GM23338 (cell line): ENCODE data around the gene SLC8A3. TPM values are rescaled to one million over a fixed set of nuclear protein-coding genes. Genes with fewer than 3 reads are reported as not detected.

Experiments used
- ATAC-seq: fragments of 200-7000 bp; cut with Tn5 transposase; 3 replicates; pipeline ENCODE4 v1.9.1; 2020
- DNase-seq: peaks from one replicate; pipeline ENCODE4 v3.0.0-alpha.2; 2015; ENCODE audit warnings: low spot score
- H2AFZ ChIP-seq: fragments of 200-600 bp; sonication (generic); 2 replicates; pipeline ENCODE4 v1.8.0; 2016; ENCODE audit warnings: antibody characterized with exemption, mild to moderate bottlenecking, moderate library complexity
- H3F3A ChIP-seq: fragments of 200-600 bp; sonication (generic); replicated peaks from 2 replicates; pipeline ENCODE4 v1.8.0; 2017; ENCODE audit warnings: antibody characterized with exemption, mixed run types, low read depth
- H3K27ac ChIP-seq: fragments of 200-600 bp; sonication (generic); 2 replicates; pipeline ENCODE4 v1.6.1; 2016; ENCODE audit warnings: low read depth
- H3K27me3 ChIP-seq: fragments of 200-600 bp; sonication (generic); 2 replicates; pipeline ENCODE4 v1.8.0; 2016; ENCODE audit warnings: mild to moderate bottlenecking, mixed run types, moderate library complexity; ENCODE audit not compliant: insufficient read depth
- H3K36me3 ChIP-seq: fragments of 200-600 bp; sonication (generic); 2 replicates; pipeline ENCODE4 v1.8.0; 2016; ENCODE audit warnings: mild to moderate bottlenecking; ENCODE audit not compliant: insufficient read depth
- H3K4me1 ChIP-seq: fragments of 200-600 bp; sonication (generic); 2 replicates; pipeline ENCODE4 v1.8.0; 2016; ENCODE audit warnings: mild to moderate bottlenecking, moderate library complexity; ENCODE audit not compliant: insufficient read depth
- H3K4me2 ChIP-seq: fragments of 200-600 bp; sonication (generic); 2 replicates; pipeline ENCODE4 v1.7.1; 2017; ENCODE audit warnings: mixed run types
- H3K4me3 ChIP-seq: fragments of 200-600 bp; sonication (generic); 2 replicates; pipeline ENCODE4 v1.6.1; 2016; ENCODE audit warnings: mixed run types
- H3K79me2 ChIP-seq: fragments of 200-600 bp; sonication (generic); replicated peaks from 2 replicates; pipeline ENCODE4 v1.8.0; 2017; ENCODE audit warnings: mild to moderate bottlenecking; ENCODE audit not compliant: insufficient read depth
- H3K9me2 ChIP-seq: fragments of 200-600 bp; sonication (generic); 2 replicates; pipeline ENCODE4 v1.8.0; 2017; ENCODE audit not compliant: insufficient read depth
- H4K20me1 ChIP-seq: fragments of 200-600 bp; sonication (generic); replicated peaks from 2 replicates; pipeline ENCODE4 v1.8.0; 2017; ENCODE audit warnings: mild to moderate bottlenecking; ENCODE audit not compliant: insufficient read depth
- H3K27ac Mint-ChIP-seq: 2 replicates; pipeline ENCODE4 v1.8.0; 2020; ENCODE audit warnings: inconsistent platforms, mild to moderate bottlenecking, moderate library complexity, mixed read lengths
- H3K27me3 Mint-ChIP-seq: 3 replicates; pipeline ENCODE4 v1.8.0; 2022; ENCODE audit warnings: low read depth, mild to moderate bottlenecking, moderate library complexity, mixed read lengths, inconsistent platforms; ENCODE audit not compliant: insufficient read depth, poor library complexity
- H3K36me3 Mint-ChIP-seq: 3 replicates; pipeline ENCODE4 v1.8.0; 2021; ENCODE audit warnings: low read depth, mild to moderate bottlenecking, inconsistent platforms, moderate library complexity, mixed read lengths
- H3K4me1 Mint-ChIP-seq: 3 replicates; pipeline ENCODE4 v1.8.0; 2020; ENCODE audit warnings: mild to moderate bottlenecking, inconsistent platforms, mixed read lengths
- H3K4me3 Mint-ChIP-seq: 3 replicates; pipeline ENCODE4 v1.8.0; 2021; ENCODE audit warnings: moderate library complexity, mild to moderate bottlenecking, inconsistent platforms, mixed read lengths
- H3K9me3 Mint-ChIP-seq: 3 replicates; pipeline ENCODE4 v1.8.0; 2020; ENCODE audit warnings: moderate library complexity, mild to moderate bottlenecking, inconsistent platforms, mixed read lengths
- CREB1 ChIP-seq: fragments of 250-450 bp; sonication (Bioruptor Pico); IDR thresholded peaks from 2 replicates; pipeline ENCODE4 v1.5.0; 2020; ENCODE audit warnings: low read depth, mild to moderate bottlenecking, moderate library complexity
- EZH2 ChIP-seq: fragments of 200-600 bp; sonication (generic); IDR thresholded peaks from one replicate; pipeline ENCODE4 v1.8.0; 2017; ENCODE audit warnings: antibody characterized with exemption, mild to moderate bottlenecking, low read depth; ENCODE audit not compliant: unreplicated experiment
- EZH2phosphoT487 ChIP-seq: fragments of 200-600 bp; sonication (generic); IDR thresholded peaks from one replicate; pipeline ENCODE4 v1.8.1; 2018; ENCODE audit warnings: antibody characterized with exemption; ENCODE audit not compliant: unreplicated experiment
- JUNB ChIP-seq: IDR thresholded peaks from one replicate; pipeline ENCODE4 v1.6.1; 2016; ENCODE audit warnings: antibody characterized with exemption; ENCODE audit not compliant: unreplicated experiment
- ZNF114 ChIP-seq: fragments of 250-450 bp; sonication (Bioruptor Pico); IDR thresholded peaks from 2 replicates; pipeline ENCODE4 v1.5.0; 2020; ENCODE audit warnings: mild to moderate bottlenecking, moderate library complexity
- polyA plus RNA-seq: library from polyadenylated mRNA; unstranded; fragments of >200 nt; fragmentation: Nextera tagmentation; extraction: Ambion mirVana; gene quantifications from 2 replicates; pipeline ENCODE4 v1.2.1, GENCODE V29; 2016
- total RNA-seq: library from RNA; depleted of rRNA; stranded (reverse); fragments of >200 nt; shearing (Covaris generic); gene quantifications from 2 replicates; pipeline ENCODE4 v1.2.3, GENCODE V29; 2014
- TF ChIP-seq, protein P1 (sequence below): IDR thresholded peaks from one replicate; pipeline ENCODE4 v1.6.1; 2018; ENCODE audit warnings: antibody characterized with exemption; ENCODE audit not compliant: unreplicated experiment
- TF ChIP-seq, protein P2 (sequence below), 2 experiments: fragments of 200-600 bp in 1 of 2; sonication (generic) in 1 of 2; conservative IDR thresholded peaks; 2 replicates each; pipeline versions ENCODE4 v1.5.1 to v1.6.1; 2016 to 2017; ENCODE audit warnings: antibody characterized with exemption in 2 of 2, low read depth in 2 of 2, mild to moderate bottlenecking in 2 of 2, moderate library complexity in 1 of 2
- TF ChIP-seq, protein P3 (sequence below): fragments of 250-450 bp; sonication (Bioruptor Pico); IDR thresholded peaks from 2 replicates; pipeline ENCODE4 v1.5.0; 2020; ENCODE audit warnings: mild to moderate bottlenecking, moderate library complexity

Gene SLC8A3
- total and polyA plus RNA-seq, 2 experiments from 2014 or later, result 0.82 to 2.0 TPM

DNA sequence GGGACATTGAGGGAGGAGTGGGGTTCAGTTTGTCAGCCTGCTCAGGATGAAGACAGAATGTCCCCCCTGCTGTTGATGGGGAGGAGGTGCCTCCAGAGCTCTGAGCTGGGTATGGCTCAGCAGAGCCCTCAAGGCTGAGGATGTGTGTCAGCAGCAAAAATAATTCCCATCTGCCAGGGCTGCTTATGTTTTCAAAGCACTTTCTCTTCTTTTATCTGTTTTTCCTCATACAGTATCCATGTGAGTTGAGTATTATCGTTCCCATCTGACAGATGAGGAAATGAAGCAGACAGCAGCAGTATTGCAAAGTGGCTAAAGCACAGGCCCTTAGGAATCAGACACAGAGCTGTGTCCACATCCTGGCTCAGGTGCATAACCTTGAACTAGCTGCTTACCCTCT lies 94.1 kb downstream of the SLC8A3 start (continued):
- TF ChIP-seq, protein P1, sequence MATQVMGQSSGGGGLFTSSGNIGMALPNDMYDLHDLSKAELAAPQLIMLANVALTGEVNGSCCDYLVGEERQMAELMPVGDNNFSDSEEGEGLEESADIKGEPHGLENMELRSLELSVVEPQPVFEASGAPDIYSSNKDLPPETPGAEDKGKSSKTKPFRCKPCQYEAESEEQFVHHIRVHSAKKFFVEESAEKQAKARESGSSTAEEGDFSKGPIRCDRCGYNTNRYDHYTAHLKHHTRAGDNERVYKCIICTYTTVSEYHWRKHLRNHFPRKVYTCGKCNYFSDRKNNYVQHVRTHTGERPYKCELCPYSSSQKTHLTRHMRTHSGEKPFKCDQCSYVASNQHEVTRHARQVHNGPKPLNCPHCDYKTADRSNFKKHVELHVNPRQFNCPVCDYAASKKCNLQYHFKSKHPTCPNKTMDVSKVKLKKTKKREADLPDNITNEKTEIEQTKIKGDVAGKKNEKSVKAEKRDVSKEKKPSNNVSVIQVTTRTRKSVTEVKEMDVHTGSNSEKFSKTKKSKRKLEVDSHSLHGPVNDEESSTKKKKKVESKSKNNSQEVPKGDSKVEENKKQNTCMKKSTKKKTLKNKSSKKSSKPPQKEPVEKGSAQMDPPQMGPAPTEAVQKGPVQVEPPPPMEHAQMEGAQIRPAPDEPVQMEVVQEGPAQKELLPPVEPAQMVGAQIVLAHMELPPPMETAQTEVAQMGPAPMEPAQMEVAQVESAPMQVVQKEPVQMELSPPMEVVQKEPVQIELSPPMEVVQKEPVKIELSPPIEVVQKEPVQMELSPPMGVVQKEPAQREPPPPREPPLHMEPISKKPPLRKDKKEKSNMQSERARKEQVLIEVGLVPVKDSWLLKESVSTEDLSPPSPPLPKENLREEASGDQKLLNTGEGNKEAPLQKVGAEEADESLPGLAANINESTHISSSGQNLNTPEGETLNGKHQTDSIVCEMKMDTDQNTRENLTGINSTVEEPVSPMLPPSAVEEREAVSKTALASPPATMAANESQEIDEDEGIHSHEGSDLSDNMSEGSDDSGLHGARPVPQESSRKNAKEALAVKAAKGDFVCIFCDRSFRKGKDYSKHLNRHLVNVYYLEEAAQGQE, result no peak
- TF ChIP-seq EZH2, result no peak
- no peak for TF ChIP-seq CREB1 (CRISPR knock-in tag)

DNA sequence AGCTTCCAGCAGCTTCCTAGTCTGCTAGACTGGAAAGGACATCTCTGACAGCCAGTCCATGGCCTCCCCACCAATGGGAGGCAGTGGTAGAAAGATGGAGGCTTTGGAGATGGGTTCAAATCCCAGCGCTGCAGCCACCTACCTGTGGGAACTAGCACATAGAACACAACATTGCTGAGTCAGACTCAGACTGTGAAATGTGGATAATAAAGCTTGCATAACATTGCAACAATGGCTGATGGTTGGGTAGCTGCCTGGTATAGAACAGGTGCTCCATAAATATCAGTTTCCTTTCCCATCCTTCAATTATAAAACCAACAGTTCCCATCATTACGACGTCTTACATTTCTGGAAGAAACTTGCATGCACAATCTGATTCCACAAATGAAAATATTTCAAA lies 94.6 kb downstream of the SLC8A3 start:
- H3K4me3 Mint-ChIP-seq, result no peak overlapping the region
- Histone ChIP-seq H3K27me3 (no peaks in the 10 kb centered on the region), H3K4me1 (peaks cover 2% of the 10 kb centered on the region), H3K4me3 (no peak overlapping the region), H3K4me2 (no peak overlapping the region), H3F3A (no peaks in the 10 kb centered on the region), H2AFZ (no peak overlapping the region), H4K20me1 (no peaks in the 10 kb centered on the region), H3K27ac (no peak overlapping the region), H3K36me3 (no peaks in the 10 kb centered on the region), H3K9me2 (peaks cover 9% of the 10 kb centered on the region; the same call in 1 of the 2 replicates), H3K79me2 (no peaks in the 10 kb centered on the region)
- no peaks in the 10 kb centered on the region for H3K36me3 Mint-ChIP-seq
- peaks cover 19% of the 10 kb centered on the region for H3K4me1 Mint-ChIP-seq
- ATAC-seq (no peak), DNase-seq (no peak)
- H3K27me3 Mint-ChIP-seq, result no peaks in the 10 kb centered on the region
- H3K9me3 Mint-ChIP-seq, result no peaks in the 10 kb centered on the region
- no peak overlapping the region for H3K27ac Mint-ChIP-seq
- TF ChIP-seq CREB1 (CRISPR knock-in tag) (no peak), JUNB (no peak), ZNF114 (CRISPR knock-in tag) (no peak), EZH2phosphoT487 (no peak)
- TF ChIP-seq, protein P2, sequence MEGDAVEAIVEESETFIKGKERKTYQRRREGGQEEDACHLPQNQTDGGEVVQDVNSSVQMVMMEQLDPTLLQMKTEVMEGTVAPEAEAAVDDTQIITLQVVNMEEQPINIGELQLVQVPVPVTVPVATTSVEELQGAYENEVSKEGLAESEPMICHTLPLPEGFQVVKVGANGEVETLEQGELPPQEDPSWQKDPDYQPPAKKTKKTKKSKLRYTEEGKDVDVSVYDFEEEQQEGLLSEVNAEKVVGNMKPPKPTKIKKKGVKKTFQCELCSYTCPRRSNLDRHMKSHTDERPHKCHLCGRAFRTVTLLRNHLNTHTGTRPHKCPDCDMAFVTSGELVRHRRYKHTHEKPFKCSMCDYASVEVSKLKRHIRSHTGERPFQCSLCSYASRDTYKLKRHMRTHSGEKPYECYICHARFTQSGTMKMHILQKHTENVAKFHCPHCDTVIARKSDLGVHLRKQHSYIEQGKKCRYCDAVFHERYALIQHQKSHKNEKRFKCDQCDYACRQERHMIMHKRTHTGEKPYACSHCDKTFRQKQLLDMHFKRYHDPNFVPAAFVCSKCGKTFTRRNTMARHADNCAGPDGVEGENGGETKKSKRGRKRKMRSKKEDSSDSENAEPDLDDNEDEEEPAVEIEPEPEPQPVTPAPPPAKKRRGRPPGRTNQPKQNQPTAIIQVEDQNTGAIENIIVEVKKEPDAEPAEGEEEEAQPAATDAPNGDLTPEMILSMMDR (conservative IDR thresholded peaks at IDR 0.05; ENCODE audit: low read depth in 2 of 2), result no peak
- TF ChIP-seq, protein P3, sequence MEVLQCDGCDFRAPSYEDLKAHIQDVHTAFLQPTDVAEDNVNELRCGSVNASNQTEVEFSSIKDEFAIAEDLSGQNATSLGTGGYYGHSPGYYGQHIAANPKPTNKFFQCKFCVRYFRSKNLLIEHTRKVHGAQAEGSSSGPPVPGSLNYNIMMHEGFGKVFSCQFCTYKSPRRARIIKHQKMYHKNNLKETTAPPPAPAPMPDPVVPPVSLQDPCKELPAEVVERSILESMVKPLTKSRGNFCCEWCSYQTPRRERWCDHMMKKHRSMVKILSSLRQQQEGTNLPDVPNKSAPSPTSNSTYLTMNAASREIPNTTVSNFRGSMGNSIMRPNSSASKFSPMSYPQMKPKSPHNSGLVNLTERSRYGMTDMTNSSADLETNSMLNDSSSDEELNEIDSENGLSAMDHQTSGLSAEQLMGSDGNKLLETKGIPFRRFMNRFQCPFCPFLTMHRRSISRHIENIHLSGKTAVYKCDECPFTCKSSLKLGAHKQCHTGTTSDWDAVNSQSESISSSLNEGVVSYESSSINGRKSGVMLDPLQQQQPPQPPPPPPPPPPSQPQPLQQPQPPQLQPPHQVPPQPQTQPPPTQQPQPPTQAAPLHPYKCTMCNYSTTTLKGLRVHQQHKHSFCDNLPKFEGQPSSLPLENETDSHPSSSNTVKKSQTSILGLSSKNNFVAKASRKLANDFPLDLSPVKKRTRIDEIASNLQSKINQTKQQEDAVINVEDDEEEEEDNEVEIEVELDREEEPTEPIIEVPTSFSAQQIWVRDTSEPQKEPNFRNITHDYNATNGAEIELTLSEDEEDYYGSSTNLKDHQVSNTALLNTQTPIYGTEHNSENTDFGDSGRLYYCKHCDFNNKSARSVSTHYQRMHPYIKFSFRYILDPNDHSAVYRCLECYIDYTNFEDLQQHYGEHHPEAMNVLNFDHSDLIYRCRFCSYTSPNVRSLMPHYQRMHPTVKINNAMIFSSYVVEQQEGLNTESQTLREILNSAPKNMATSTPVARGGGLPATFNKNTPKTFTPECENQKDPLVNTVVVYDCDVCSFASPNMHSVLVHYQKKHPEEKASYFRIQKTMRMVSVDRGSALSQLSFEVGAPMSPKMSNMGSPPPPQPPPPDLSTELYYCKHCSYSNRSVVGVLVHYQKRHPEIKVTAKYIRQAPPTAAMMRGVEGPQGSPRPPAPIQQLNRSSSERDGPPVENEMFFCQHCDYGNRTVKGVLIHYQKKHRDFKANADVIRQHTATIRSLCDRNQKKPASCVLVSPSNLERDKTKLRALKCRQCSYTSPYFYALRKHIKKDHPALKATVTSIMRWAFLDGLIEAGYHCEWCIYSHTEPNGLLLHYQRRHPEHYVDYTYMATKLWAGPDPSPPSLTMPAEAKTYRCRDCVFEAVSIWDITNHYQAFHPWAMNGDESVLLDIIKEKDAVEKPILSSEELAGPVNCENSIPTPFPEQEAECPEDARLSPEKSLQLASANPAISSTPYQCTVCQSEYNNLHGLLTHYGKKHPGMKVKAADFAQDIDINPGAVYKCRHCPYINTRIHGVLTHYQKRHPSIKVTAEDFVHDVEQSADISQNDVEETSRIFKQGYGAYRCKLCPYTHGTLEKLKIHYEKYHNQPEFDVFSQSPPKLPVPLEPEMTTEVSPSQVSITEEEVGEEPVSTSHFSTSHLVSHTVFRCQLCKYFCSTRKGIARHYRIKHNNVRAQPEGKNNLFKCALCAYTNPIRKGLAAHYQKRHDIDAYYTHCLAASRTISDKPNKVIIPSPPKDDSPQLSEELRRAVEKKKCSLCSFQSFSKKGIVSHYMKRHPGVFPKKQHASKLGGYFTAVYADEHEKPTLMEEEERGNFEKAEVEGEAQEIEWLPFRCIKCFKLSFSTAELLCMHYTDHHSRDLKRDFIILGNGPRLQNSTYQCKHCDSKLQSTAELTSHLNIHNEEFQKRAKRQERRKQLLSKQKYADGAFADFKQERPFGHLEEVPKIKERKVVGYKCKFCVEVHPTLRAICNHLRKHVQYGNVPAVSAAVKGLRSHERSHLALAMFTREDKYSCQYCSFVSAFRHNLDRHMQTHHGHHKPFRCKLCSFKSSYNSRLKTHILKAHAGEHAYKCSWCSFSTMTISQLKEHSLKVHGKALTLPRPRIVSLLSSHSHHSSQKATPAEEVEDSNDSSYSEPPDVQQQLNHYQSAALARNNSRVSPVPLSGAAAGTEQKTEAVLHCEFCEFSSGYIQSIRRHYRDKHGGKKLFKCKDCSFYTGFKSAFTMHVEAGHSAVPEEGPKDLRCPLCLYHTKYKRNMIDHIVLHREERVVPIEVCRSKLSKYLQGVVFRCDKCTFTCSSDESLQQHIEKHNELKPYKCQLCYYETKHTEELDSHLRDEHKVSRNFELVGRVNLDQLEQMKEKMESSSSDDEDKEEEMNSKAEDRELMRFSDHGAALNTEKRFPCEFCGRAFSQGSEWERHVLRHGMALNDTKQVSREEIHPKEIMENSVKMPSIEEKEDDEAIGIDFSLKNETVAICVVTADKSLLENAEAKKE (CRISPR knock-in tag), result no peak
- TF ChIP-seq, protein P1, result no peak
